ENCODE results near the gene HRCT1.

The HRCT1 gene

GRCh38 chr9:35915681-35916294 is 9.8 kb downstream of the HRCT1 start:
- no peak overlapping the region for H3K4me3 ChIP-seq (ENCODE audit: low read depth, low read length)
- no peak for TF ChIP-seq CTCF (IDR thresholded peaks at IDR 0.05; ENCODE audit: low read depth, low read length)
- in situ Hi-C loops (cut with HindIII; ENCODE audit: low sequenced_read_pairs) = no loop called here
- no peak for DNase-seq (ENCODE audit: low read depth, low spot score)

GRCh38 chr9:35917261-35917660 is 11.3 kb downstream of the HRCT1 start:
- H3K4me3 ChIP-seq (ENCODE audit: low read depth, low read length) = no peak overlapping the region
- no peak for DNase-seq (ENCODE audit: low read depth, low spot score)
- in situ Hi-C loops (cut with HindIII; ENCODE audit: low sequenced_read_pairs) = no loop called here
- no peak for TF ChIP-seq CTCF (IDR thresholded peaks at IDR 0.05; ENCODE audit: low read depth, low read length)

- no peak for DNase-seq (ENCODE audit: low read depth, low spot score)
- no peak for TF ChIP-seq CTCF (IDR thresholded peaks at IDR 0.05; ENCODE audit: low read depth, low read length)
- in situ Hi-C loops (cut with HindIII; ENCODE audit: low sequenced_read_pairs) = no loop called here
- no peak overlapping the region for H3K4me3 ChIP-seq (ENCODE audit: low read depth, low read length)
Observed at GRCh38 chr9:35918780-35919179, 12.8 kb downstream of the HRCT1 start.

- no peak for TF ChIP-seq CTCF (IDR thresholded peaks at IDR 0.05; ENCODE audit: low read depth, low read length)
- DNase-seq (ENCODE audit: low read depth, low spot score) = no peak
- H3K4me3 ChIP-seq (ENCODE audit: low read depth, low read length) = no peak overlapping the region
- in situ Hi-C loops (cut with HindIII; ENCODE audit: low sequenced_read_pairs) = no loop called here
Observed at GRCh38 chr9:35919212-35920008, 13.4 kb downstream of the HRCT1 start.

- no peak overlapping the region for H3K4me3 ChIP-seq (ENCODE audit: low read depth, low read length)
- no peak for TF ChIP-seq CTCF (IDR thresholded peaks at IDR 0.05; ENCODE audit: low read depth, low read length)
- in situ Hi-C loops (cut with HindIII; ENCODE audit: low sequenced_read_pairs) = no loop called here
- no peak for DNase-seq (ENCODE audit: low read depth, low spot score)
Observed at GRCh38 chr9:35920051-35920620, 14.1 kb downstream of the HRCT1 start.

- DNase-seq (ENCODE audit: low read depth, low spot score) = no peak
- H3K4me3 ChIP-seq (ENCODE audit: low read depth, low read length) = no peak overlapping the region
- in situ Hi-C loops (cut with HindIII; ENCODE audit: low sequenced_read_pairs) = no loop called here
- TF ChIP-seq CTCF (IDR thresholded peaks at IDR 0.05; ENCODE audit: low read depth, low read length) = no peak
Observed at GRCh38 chr9:35923598-35923926, 17.6 kb downstream of the HRCT1 start.
